Spleen (tissue), 11 donors: ENCODE measurements around the gene PIK3CB. TPM values are rescaled to one million over a fixed set of nuclear protein-coding genes. Genes with fewer than 3 reads are reported as not detected.
A peak's percentile ranks its signal among the peaks of the same experiment; 100 is the strongest.

Experiments used
- DNase-seq: peaks from one replicate; pipeline ENCODE4 v3.0.0-alpha.2; 2020
- H3K27ac ChIP-seq, 8 donors: fragments of 200-600 bp; sonication (generic) in 7 of 8; 1 replicate in 4 of 8; 2 replicates in 4 of 8; pipeline versions ENCODE4 v1.5.0 to v1.8.0; 2016 to 2021; ENCODE audit warnings: inconsistent platforms in 4 of 8, mild to moderate bottlenecking in 4 of 8, moderate library complexity in 1 of 8
- H3K27me3 ChIP-seq, 7 donors: fragments of 200-600 bp; sonication (generic) in 6 of 7; replicated peaks in 1 of 7; 1 replicate in 4 of 7; 2 replicates in 3 of 7; pipeline versions ENCODE4 v1.5.0 to v1.8.0; 2016 to 2021; ENCODE audit warnings: inconsistent platforms in 3 of 7, mild to moderate bottlenecking in 1 of 7
- H3K36me3 ChIP-seq, 6 donors: fragments of 200-600 bp; sonication (generic) in 5 of 6; 1 replicate in 4 of 6; 2 replicates in 2 of 6; pipeline versions ENCODE4 v1.5.0 to v1.8.0; 2016 to 2021; ENCODE audit warnings: inconsistent platforms in 2 of 6
- H3K4me1 ChIP-seq, 6 donors: fragments of 200-600 bp; sonication (generic) in 5 of 6; 1 replicate in 3 of 6; 2 replicates in 3 of 6; pipeline versions ENCODE4 v1.5.0 to v1.8.0; 2016 to 2021; ENCODE audit warnings: inconsistent platforms in 3 of 6
- H3K4me3 ChIP-seq, 8 donors: fragments of 200-600 bp; sonication (generic) in 7 of 8; 1 replicate in 4 of 8; 2 replicates in 4 of 8; pipeline versions ENCODE4 v1.5.0 to v1.8.0; 2016 to 2021; ENCODE audit warnings: inconsistent platforms in 4 of 8, mild to moderate bottlenecking in 4 of 8, moderate library complexity in 2 of 8
- H3K9me3 ChIP-seq, 8 donors: fragments of 200-600 bp; sonication (generic) in 7 of 8; 1 replicate in 4 of 8; 2 replicates in 4 of 8; pipeline versions ENCODE4 v1.5.0 to v1.8.0; 2016 to 2021; ENCODE audit warnings: inconsistent platforms in 4 of 8
- CTCF ChIP-seq, 11 experiments: fragments of 200-600 bp in 7 of 11; fragments of 450-650 bp in 4 of 11; sonication (generic) in 4 of 11; IDR thresholded peaks in 8 of 11; conservative IDR thresholded peaks in 3 of 11; 1 replicate in 7 of 11; 2 replicates in 4 of 11; pipeline versions ENCODE4 v1.4.0 to v1.8.0; 2016 to 2021; ENCODE audit warnings: antibody characterized with exemption in 11 of 11, inconsistent platforms in 4 of 11, mild to moderate bottlenecking in 1 of 11
- POLR2A ChIP-seq, 3 donors: fragments of 450-650 bp; IDR thresholded peaks; one replicate each; pipeline ENCODE4 v1.5.1; 2017; ENCODE audit warnings: antibody characterized with exemption in 3 of 3, mild to moderate bottlenecking in 1 of 3
- POLR2AphosphoS5 ChIP-seq, 3 donors: sonication (generic); formaldehyde crosslinking; IDR thresholded peaks; one replicate each; pipeline ENCODE4 v1.5.1; 2017; ENCODE audit warnings: antibody characterized with exemption in 3 of 3
- WGBS, 5 donors: extraction: QIAGEN DNeasy Blood & Tissue Kit in 3 of 5; methylation state at CpG; one replicate each; pipeline versions ENCODE4 v1.1.5 to v1.1.7; 2013 to 2018; 5-methylcytosine and 5-hydroxymethylcytosine counted together
- intact Hi-C: fragments of 100-400 bp; cut with DNase I; formaldehyde crosslinking; loops from one replicate; pipeline ENCODE4 v1.15.0; 2023; ENCODE audit warnings: low total_unique reads
- polyA plus RNA-seq, 3 donors: library from polyadenylated mRNA; stranded (reverse); fragments of 200-250 nt; gene quantifications; one replicate each; pipeline ENCODE4 v1.2.1, GENCODE V29; 2013
- total RNA-seq, 7 donors: library from RNA; depleted of rRNA in 3 of 7; stranded (reverse); fragments of >200 nt in 3 of 7; fragmentation: NEBNext Ultra II Directional in 4 of 7; extraction: Animal tissue kit (Norgen Biotek cat#: 25700) in 4 of 7; gene quantifications; one replicate each; pipeline versions ENCODE4 v1.1.0 to v1.2.1, GENCODE V29; 2016 to 2021
- donor health status: healthy with polysubstance abuse.
- donor health status: DM: no; HTN: no; CAD: no; lungs with moderate emphysema.
- donor health status: DM: no; HTN: no; CAD: no.
- donor health status: Bipolar disorder and iron deficiency.
- donor health status: healthy.
- donor health status: DM: no; HTN: no; CAD: no.
- donor health status: DM: yes; HTN: yes; CAD: no.

The PIK3CB gene
- total and polyA plus RNA-seq, 10 donors: 4.6 to 43.8 (median 34.4) TPM

DNA sequence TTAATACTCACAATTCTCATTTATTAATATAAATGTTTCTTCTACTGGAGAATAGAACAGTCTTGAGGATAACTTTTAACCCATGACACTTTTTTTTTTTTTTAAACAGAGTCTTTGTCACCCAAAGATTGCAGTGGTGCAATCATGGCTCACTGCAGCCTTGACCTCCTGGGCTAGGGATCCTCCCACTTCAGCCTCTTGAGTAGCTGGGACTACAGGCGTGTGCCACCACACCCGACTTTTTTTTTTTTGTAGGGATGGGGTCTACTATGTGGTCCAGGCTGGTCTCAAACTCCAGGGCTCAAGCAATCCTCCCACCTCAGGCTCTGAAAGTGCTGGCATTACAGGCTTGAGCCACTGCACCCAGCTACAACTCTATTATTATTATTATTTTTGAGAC is 34.5 kb downstream of the PIK3CB start:
- Histone ChIP-seq H3K9me3 (no peaks in the 10 kb centered on the region), H3K27ac (peak overlapping the region in 1 of 8 donors; percentile 39), H3K27me3 (no peaks in the 10 kb centered on the region), H3K4me1 (peaks cover 0 to 25% (median 0%) of the 10 kb centered on the region in 6 donors), H3K4me3 (no peak overlapping the region), H3K36me3 (peaks cover 0 to 8% (median 0%) of the 10 kb centered on the region in 6 donors)
- intact Hi-C loops: no loop called here
- TF ChIP-seq POLR2A (IDR thresholded peaks at IDR 0.05): no peak
- TF ChIP-seq POLR2AphosphoS5 (IDR thresholded peaks at IDR 0.05): no peak
- no peak for TF ChIP-seq CTCF (IDR thresholded peaks at IDR 0.05 in 8 of 11, conservative IDR thresholded peaks at IDR 0.05 in 3 of 11)
- DNase-seq: no peak
- 82 to 96% (median 94%) methylated on average over 2 of the region's 2 CpGs for WGBS, 5 donors

GRCh38 chr3:138799822-138800221 is 34.9 kb downstream of the PIK3CB start:
- H3K4me3 ChIP-seq: no peak overlapping the region
- no peak for DNase-seq
- WGBS, 5 donors: 90 to 96% (median 94%) methylated on average over 3 of the region's 3 CpGs
- H3K4me1 ChIP-seq: peaks cover 0 to 25% (median 0%) of the 10 kb centered on the region in 6 donors
- peak overlapping the region in 3 of 8 donors; percentile 28 to 48 (median 39) for H3K27ac ChIP-seq
- no peaks in the 10 kb centered on the region for H3K9me3 ChIP-seq
- no peaks in the 10 kb centered on the region for H3K27me3 ChIP-seq
- TF ChIP-seq POLR2AphosphoS5 (IDR thresholded peaks at IDR 0.05) (no peak), POLR2A (IDR thresholded peaks at IDR 0.05) (no peak), CTCF (IDR thresholded peaks at IDR 0.05 in 8 of 11, conservative IDR thresholded peaks at IDR 0.05 in 3 of 11) (no peak)
- intact Hi-C loops: no loop called here
- H3K36me3 ChIP-seq: peaks cover 0 to 10% (median 0%) of the 10 kb centered on the region in 6 donors

- Histone ChIP-seq H3K9me3 (no peaks in the 10 kb centered on the region), H3K27ac (no peak overlapping the region), H3K4me1 (peaks cover 0 to 25% (median 0%) of the 10 kb centered on the region in 6 donors), H3K4me3 (no peak overlapping the region), H3K36me3 (peaks cover 0 to 32% (median 9%) of the 10 kb centered on the region in 6 donors), H3K27me3 (no peaks in the 10 kb centered on the region)
- intact Hi-C loops: no loop called here
- DNase-seq: no peak
- 89 to 95% (median 93%) methylated on average over 1 of the region's 1 CpG for WGBS, 5 donors
- no peak for TF ChIP-seq CTCF (IDR thresholded peaks at IDR 0.05 in 8 of 11, conservative IDR thresholded peaks at IDR 0.05 in 3 of 11)
- no peak for TF ChIP-seq POLR2AphosphoS5 (IDR thresholded peaks at IDR 0.05)
- TF ChIP-seq POLR2A (IDR thresholded peaks at IDR 0.05): no peak
Observed at GRCh38 chr3:138797508-138798038, 37.2 kb downstream of the PIK3CB start.

DNA sequence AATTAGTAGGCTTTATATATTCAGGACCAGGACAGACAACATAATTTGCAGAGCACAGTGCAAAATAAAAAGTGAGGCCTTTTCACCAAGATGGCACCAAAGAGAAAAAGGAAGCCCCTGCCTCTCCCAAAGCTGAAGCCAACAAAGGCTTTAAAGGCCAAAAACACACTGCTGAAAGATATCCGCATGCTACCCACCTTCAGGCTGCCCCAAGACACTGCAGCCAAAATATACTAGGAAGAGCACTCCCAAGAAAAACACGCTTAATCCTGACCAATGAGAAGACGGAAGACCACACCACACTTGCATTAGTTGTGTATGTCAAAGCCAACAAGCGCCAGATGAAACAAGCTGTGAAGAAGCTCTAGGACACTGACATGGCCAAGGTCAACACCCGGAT is 38.0 kb downstream of the PIK3CB start:
- Histone ChIP-seq H3K4me3 (no peak overlapping the region), H3K36me3 (peaks cover 0 to 40% (median 9%) of the 10 kb centered on the region in 6 donors), H3K4me1 (peaks cover 0 to 25% (median 0%) of the 10 kb centered on the region in 6 donors), H3K27me3 (no peaks in the 10 kb centered on the region), H3K27ac (no peak overlapping the region), H3K9me3 (no peaks in the 10 kb centered on the region)
- TF ChIP-seq POLR2AphosphoS5 (IDR thresholded peaks at IDR 0.05) (no peak), POLR2A (IDR thresholded peaks at IDR 0.05) (no peak), CTCF (IDR thresholded peaks at IDR 0.05 in 8 of 11, conservative IDR thresholded peaks at IDR 0.05 in 3 of 11) (no peak)
- 92 to 97% (median 96%) methylated on average over 5 of the region's 5 CpGs for WGBS, 5 donors
- intact Hi-C loops: no loop called here
- DNase-seq: no peak
